IPS-20b (cell line): ENCODE data around the gene KCNQ1.

Source experiments
- H3K27ac ChIP-seq: one replicate; pipeline ENCODE4 v1.5.1; 2013; ENCODE audit warnings: low read length
- H3K27me3 ChIP-seq: 2 replicates; pipeline ENCODE4 v1.6.1; 2013; ENCODE audit warnings: mild to moderate bottlenecking, low read length, inconsistent platforms; ENCODE audit not compliant: insufficient read depth
- H3K36me3 ChIP-seq: 2 replicates; pipeline ENCODE4 v1.6.1; 2013; ENCODE audit warnings: low read depth, mild to moderate bottlenecking, inconsistent platforms, low read length, moderate library complexity; ENCODE audit not compliant: insufficient read depth
- H3K4me1 ChIP-seq: 2 replicates; pipeline ENCODE4 v1.6.1; 2013; ENCODE audit warnings: mild to moderate bottlenecking, control low read depth, inconsistent platforms, low read length, moderate library complexity; ENCODE audit not compliant: insufficient read depth
- H3K4me3 ChIP-seq: 2 replicates; pipeline ENCODE4 v1.5.1; 2013; ENCODE audit warnings: mild to moderate bottlenecking, low read length, inconsistent platforms
- H3K9ac ChIP-seq: 2 replicates; pipeline ENCODE4 v1.6.1; 2013; ENCODE audit warnings: low read depth, mild to moderate bottlenecking, inconsistent platforms, low read length, moderate library complexity
- H3K9me3 ChIP-seq: 2 replicates; pipeline ENCODE4 v1.6.1; 2013; ENCODE audit warnings: mild to moderate bottlenecking, low read depth, low read length, inconsistent platforms; ENCODE audit not compliant: insufficient read depth

KCNQ1 gene

GRCh38 chr11:2755071-2755470 is 310.3 kb downstream of the KCNQ1 start:
- Histone ChIP-seq H3K4me3 (no peak overlapping the region), H3K9ac (no peak overlapping the region), H3K27ac (no peak overlapping the region), H3K4me1 (no peaks in the 10 kb centered on the region), H3K9me3 (peaks cover 8% of the 10 kb centered on the region), H3K27me3 (peaks cover 69% of the 10 kb centered on the region), H3K36me3 (no peaks in the 10 kb centered on the region)

GRCh38 chr11:2758751-2759150 is 313.9 kb downstream of the KCNQ1 start:
- Histone ChIP-seq H3K27me3 (peaks cover 54% of the 10 kb centered on the region), H3K9me3 (peaks cover 8% of the 10 kb centered on the region), H3K4me1 (no peaks in the 10 kb centered on the region)

GRCh38 chr11:2759228-2760195 is 314.7 kb downstream of the KCNQ1 start:
- H3K36me3 ChIP-seq: no peaks in the 10 kb centered on the region
- H3K4me1 ChIP-seq: no peaks in the 10 kb centered on the region
- no peak overlapping the region for H3K27ac ChIP-seq
- H3K9me3 ChIP-seq: peaks cover 8% of the 10 kb centered on the region
- no peak overlapping the region for H3K9ac ChIP-seq
- no peak overlapping the region for H3K4me3 ChIP-seq
- peaks cover 47% of the 10 kb centered on the region for H3K27me3 ChIP-seq

More at GRCh38 chr11:2758751-2759150, 313.9 kb downstream of the KCNQ1 start:
- Histone ChIP-seq H3K9ac (no peak overlapping the region), H3K27ac (no peak overlapping the region), H3K36me3 (no peaks in the 10 kb centered on the region), H3K4me3 (no peak overlapping the region)

GRCh38 chr11:2760196-2760871 is 315.5 kb downstream of the KCNQ1 start:
- Histone ChIP-seq H3K4me3 (no peak overlapping the region), H3K36me3 (no peaks in the 10 kb centered on the region), H3K4me1 (no peaks in the 10 kb centered on the region), H3K9ac (no peak overlapping the region), H3K27me3 (peaks cover 46% of the 10 kb centered on the region), H3K9me3 (peaks cover 8% of the 10 kb centered on the region), H3K27ac (no peak overlapping the region)

GRCh38 chr11:2761131-2762030 is 316.6 kb downstream of the KCNQ1 start:
- Histone ChIP-seq H3K9ac (no peak overlapping the region), H3K9me3 (peaks cover 8% of the 10 kb centered on the region), H3K27me3 (peaks cover 55% of the 10 kb centered on the region), H3K4me3 (no peak overlapping the region), H3K4me1 (no peaks in the 10 kb centered on the region), H3K27ac (no peak overlapping the region), H3K36me3 (no peaks in the 10 kb centered on the region)

- H3K27me3 ChIP-seq: peaks cover 61% of the 10 kb centered on the region
- H3K9me3 ChIP-seq: peaks cover 6% of the 10 kb centered on the region
- H3K4me3 ChIP-seq: no peak overlapping the region
These were observed 317.2 kb downstream of the KCNQ1 start for GRCh38 chr11:2762031-2762380.

GRCh38 chr11:2762451-2762850 is 317.6 kb downstream of the KCNQ1 start:
- Histone ChIP-seq H3K9ac (no peak overlapping the region), H3K4me3 (no peak overlapping the region), H3K36me3 (no peaks in the 10 kb centered on the region), H3K27me3 (peaks cover 66% of the 10 kb centered on the region), H3K9me3 (peaks cover 4% of the 10 kb centered on the region), H3K27ac (no peak overlapping the region), H3K4me1 (no peaks in the 10 kb centered on the region)

More at GRCh38 chr11:2762031-2762380, 317.2 kb downstream of the KCNQ1 start:
- Histone ChIP-seq H3K9ac (no peak overlapping the region), H3K4me1 (no peaks in the 10 kb centered on the region), H3K36me3 (no peaks in the 10 kb centered on the region), H3K27ac (no peak overlapping the region)

- no peak overlapping the region for H3K4me3 ChIP-seq
- H3K27me3 ChIP-seq: peaks cover 71% of the 10 kb centered on the region
- no peaks in the 10 kb centered on the region for H3K9me3 ChIP-seq
- H3K27ac ChIP-seq: no peak overlapping the region
- no peak overlapping the region for H3K9ac ChIP-seq
- H3K36me3 ChIP-seq: no peaks in the 10 kb centered on the region
- no peaks in the 10 kb centered on the region for H3K4me1 ChIP-seq
These were observed 319.2 kb downstream of the KCNQ1 start for GRCh38 chr11:2763984-2764383.

- H3K36me3 ChIP-seq: no peaks in the 10 kb centered on the region
- no peak overlapping the region for H3K4me3 ChIP-seq
- H3K9ac ChIP-seq: no peak overlapping the region
- H3K27me3 ChIP-seq: peaks cover 66% of the 10 kb centered on the region
- H3K9me3 ChIP-seq: no peaks in the 10 kb centered on the region
- no peaks in the 10 kb centered on the region for H3K4me1 ChIP-seq
- no peak overlapping the region for H3K27ac ChIP-seq
These were observed 320.7 kb downstream of the KCNQ1 start for GRCh38 chr11:2765491-2765890.

- Histone ChIP-seq H3K27ac (no peak overlapping the region), H3K36me3 (no peaks in the 10 kb centered on the region), H3K27me3 (peaks cover 66% of the 10 kb centered on the region), H3K4me1 (no peaks in the 10 kb centered on the region), H3K9me3 (no peaks in the 10 kb centered on the region), H3K9ac (no peak overlapping the region), H3K4me3 (no peak overlapping the region)
These were observed 321.4 kb downstream of the KCNQ1 start for GRCh38 chr11:2766166-2766565.

- Histone ChIP-seq H3K27me3 (peaks cover 67% of the 10 kb centered on the region), H3K9me3 (no peaks in the 10 kb centered on the region), H3K4me3 (no peak overlapping the region), H3K4me1 (no peaks in the 10 kb centered on the region), H3K36me3 (no peaks in the 10 kb centered on the region), H3K9ac (no peak overlapping the region), H3K27ac (no peak overlapping the region)
These were observed 322.3 kb downstream of the KCNQ1 start for GRCh38 chr11:2767071-2767470.
